ENCODE results near the gene TRABD2A.

GRCh38 chr2:84866122-84866521, 14.8 kb downstream of the TRABD2A start:
- TF ChIP-seq GATA1 (IDR thresholded peaks at IDR 0.05; ENCODE audit: low read depth, low read length) (no peak), POLR2A (IDR thresholded peaks at IDR 0.05; ENCODE audit: low read length) (no peak)
